GM12875 (cell line): ENCODE measurements around the gene SCN2A.

Experiments
- H3K4me3 ChIP-seq: one replicate; pipeline ENCODE4 v1.5.1; 2011; ENCODE audit warnings: low read depth, low read length, control low read depth
- CTCF ChIP-seq: IDR thresholded peaks from 2 replicates; pipeline ENCODE4 v1.5.1; 2011; ENCODE audit warnings: low read depth, mild to moderate bottlenecking, control low read depth, inconsistent platforms, low read length, moderate library complexity, borderline replicate concordance; ENCODE audit not compliant: insufficient read depth

SCN2A gene

DNA sequence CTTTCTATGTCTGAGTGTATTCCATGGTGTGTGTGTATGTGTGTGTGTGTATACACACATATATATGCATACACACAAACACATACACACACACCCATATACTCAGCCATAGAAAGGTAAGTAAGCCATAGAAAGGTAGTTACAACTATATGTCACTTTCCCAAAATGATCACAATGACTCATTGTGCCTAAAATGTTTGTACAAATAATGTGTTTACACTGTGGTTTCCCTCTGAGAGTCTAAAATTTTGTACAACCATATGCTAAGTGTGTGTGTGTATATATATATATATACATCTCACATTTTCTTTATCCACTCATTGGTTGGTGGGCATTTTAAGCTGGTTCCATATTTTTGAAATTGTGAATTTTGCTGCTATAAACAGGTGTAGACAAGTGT is 175.0 kb downstream of the SCN2A start:
- H3K4me3 ChIP-seq: no peak overlapping the region
- TF ChIP-seq CTCF: no peak

DNA sequence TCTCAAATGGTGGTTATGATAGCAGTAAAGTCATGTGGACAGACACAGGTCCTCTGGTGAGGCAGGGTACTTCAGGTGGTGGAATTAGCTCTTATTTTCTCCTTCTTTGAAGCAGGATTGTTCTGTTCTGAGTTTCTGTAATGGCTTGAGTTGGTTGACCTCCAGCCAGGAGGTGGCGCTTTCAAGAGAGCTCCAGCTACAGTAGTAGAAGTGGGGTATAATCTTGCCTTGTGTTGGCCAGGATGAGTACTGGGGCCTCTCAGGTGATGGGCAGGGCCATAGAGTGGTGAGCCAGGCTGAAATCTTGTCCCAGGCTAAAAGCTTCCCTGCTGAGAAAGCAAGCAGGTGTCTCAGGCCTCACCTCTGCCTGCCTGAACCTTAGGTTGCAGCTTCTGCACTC is 177.8 kb downstream of the SCN2A start:
- TF ChIP-seq CTCF: peak; percentile 21; the same call in 1 of the 2 replicates
- no peak overlapping the region for H3K4me3 ChIP-seq

- no peak overlapping the region for H3K4me3 ChIP-seq
- TF ChIP-seq CTCF: no peak
Measured at GRCh38 chr2:165420231-165420630, 181.0 kb downstream of the SCN2A start.

GRCh38 chr2:165423081-165423480 is 183.9 kb downstream of the SCN2A start:
- no peak overlapping the region for H3K4me3 ChIP-seq
- TF ChIP-seq CTCF: no peak

- TF ChIP-seq CTCF: no peak
- H3K4me3 ChIP-seq: no peak overlapping the region
Measured at GRCh38 chr2:165425556-165425955, 186.3 kb downstream of the SCN2A start.

DNA sequence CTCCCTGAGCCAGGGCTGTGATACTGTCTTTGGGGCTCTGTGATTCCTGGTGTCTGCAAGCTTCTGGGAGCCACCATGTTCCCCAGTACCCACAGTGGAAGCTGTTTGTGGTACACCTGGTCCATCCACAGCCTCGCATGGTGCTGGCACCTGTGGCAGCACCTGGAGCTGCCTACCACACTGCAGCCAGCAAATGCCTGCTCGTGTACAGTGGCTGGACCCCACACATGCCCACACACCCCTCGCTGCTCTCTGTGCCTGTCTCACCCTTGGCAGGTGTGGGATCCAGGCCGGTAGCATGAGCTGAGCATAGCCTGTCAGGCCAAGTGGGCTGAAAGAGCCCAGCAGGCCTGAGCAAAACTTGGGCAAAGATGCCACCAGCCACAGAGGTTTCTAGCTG is 188.5 kb downstream of the SCN2A start:
- no peak for TF ChIP-seq CTCF
- no peak overlapping the region for H3K4me3 ChIP-seq

GRCh38 chr2:165428926-165429325 is 189.7 kb downstream of the SCN2A start:
- no peak overlapping the region for H3K4me3 ChIP-seq
- no peak for TF ChIP-seq CTCF
